GM21381 (cell line): Measurements from ENCODE around the gene VPS26B.

Experiments
- ATAC-seq: cut with Tn5 transposase; IDR thresholded peaks from one replicate; pipeline ENCODE4 v1.9.1; 2021; ENCODE audit warnings: mild to moderate bottlenecking, moderate library complexity; ENCODE audit not compliant: unreplicated experiment

Gene VPS26B

GRCh38 chr11:134231958-134232659, 7.6 kb downstream of the VPS26B start:
- no peak for ATAC-seq

GRCh38 chr11:134233729-134234179, 9.3 kb downstream of the VPS26B start:
- ATAC-seq: no peak

GRCh38 chr11:134235399-134235798, 10.9 kb downstream of the VPS26B start:
- ATAC-seq: no peak

- no peak for ATAC-seq
Observed at GRCh38 chr11:134236834-134237556, 12.5 kb downstream of the VPS26B start.

- no peak for ATAC-seq
Observed at GRCh38 chr11:134237557-134237922, 13.1 kb downstream of the VPS26B start.

- no peak for ATAC-seq
Observed at GRCh38 chr11:134238956-134239355, 14.5 kb downstream of the VPS26B start.

- no peak for ATAC-seq
Observed at GRCh38 chr11:134240592-134240991, 16.1 kb downstream of the VPS26B start.

GRCh38 chr11:134242376-134242775, 17.9 kb downstream of the VPS26B start:
- no peak for ATAC-seq

- no peak for ATAC-seq
Observed at GRCh38 chr11:134243913-134244312, 19.4 kb downstream of the VPS26B start.

GRCh38 chr11:134244593-134244992, 20.1 kb downstream of the VPS26B start:
- peak; percentile 89 for ATAC-seq

GRCh38 chr11:134245434-134245833, 21.0 kb downstream of the VPS26B start:
- ATAC-seq: no peak

GRCh38 chr11:134246100-134246499, 21.6 kb downstream of the VPS26B start:
- ATAC-seq: no peak

- ATAC-seq: no peak
Observed at GRCh38 chr11:134246678-134247077, 22.2 kb downstream of the VPS26B start.

GRCh38 chr11:134248910-134249480, 24.5 kb downstream of the VPS26B start:
- no peak for ATAC-seq

GRCh38 chr11:134250246-134250645, 25.8 kb downstream of the VPS26B start:
- no peak for ATAC-seq

- no peak for ATAC-seq
Observed at GRCh38 chr11:134250675-134251074, 26.2 kb downstream of the VPS26B start.

GRCh38 chr11:134252346-134253187, 28.1 kb downstream of the VPS26B start:
- ATAC-seq: peak; percentile 29

GRCh38 chr11:134253188-134253993, 28.9 kb downstream of the VPS26B start, which contains the start of the genes ACAD8 and THYN1:
Gene ACAD8 (plus strand): TSS chr11:134253568. CDS start chr11:134253601, 33 bp downstream.
Gene THYN1 (minus strand): TSS chr11:134253352. CDS start chr11:134252882, 470 bp downstream.
- ATAC-seq: peak; percentile 99

- no peak for ATAC-seq
Observed at GRCh38 chr11:134254433-134255183, 30.1 kb downstream of the VPS26B start.
